Fibroblast of gingiva (primary cell): ENCODE results near the gene GALM.
"Not testable (repeated sequence)": the region's sequence is repeated elsewhere in the genome, so short reads cannot be mapped to it uniquely, and the experiment has no call there.

Experiments used
- DNase-seq: peaks from one replicate; pipeline ENCODE4 v3.0.0-alpha.2; 2011; ENCODE audit warnings: low read depth

Gene GALM

GRCh38 chr2:38665854-38666555, at the start of gene GALM:
TSS of gene GALM (plus strand) at chr2:38666114. CDS start at chr2:38666162, 48 bp downstream.
- peak; percentile 93 for DNase-seq

GRCh38 chr2:38617301-38617700, 48.6 kb upstream of the GALM start:
- DNase-seq = no peak

- peak; percentile 15 for DNase-seq
Observed at GRCh38 chr2:38619458-38620164, 46.3 kb upstream of the GALM start.

GRCh38 chr2:38620282-38620977, 45.5 kb upstream of the GALM start:
- DNase-seq = peak; percentile 92

GRCh38 chr2:38621018-38621417, 44.9 kb upstream of the GALM start:
- no peak for DNase-seq

GRCh38 chr2:38622210-38622609, 43.7 kb upstream of the GALM start:
- no peak for DNase-seq

- no peak for DNase-seq
Observed at GRCh38 chr2:38626326-38627035, 39.4 kb upstream of the GALM start.

GRCh38 chr2:38627391-38627790, 38.5 kb upstream of the GALM start:
- no peak for DNase-seq

GRCh38 chr2:38629684-38630083, 36.2 kb upstream of the GALM start:
- no peak for DNase-seq

- DNase-seq = no peak
Observed at GRCh38 chr2:38631976-38632375, 33.9 kb upstream of the GALM start.

- no peak for DNase-seq
Observed at GRCh38 chr2:38632980-38633379, 32.9 kb upstream of the GALM start.

GRCh38 chr2:38633895-38634294, 32.0 kb upstream of the GALM start:
- DNase-seq = no peak

GRCh38 chr2:38634684-38635083, 31.2 kb upstream of the GALM start:
- DNase-seq = no peak

- no peak for DNase-seq
Observed at GRCh38 chr2:38635139-38635538, 30.8 kb upstream of the GALM start.

- DNase-seq = no peak
Observed at GRCh38 chr2:38636069-38636468, 29.8 kb upstream of the GALM start.

GRCh38 chr2:38642373-38643017, 23.4 kb upstream of the GALM start:
- not testable (repeated sequence) for DNase-seq

GRCh38 chr2:38643021-38643671, 22.8 kb upstream of the GALM start:
- DNase-seq = no peak

GRCh38 chr2:38643683-38644511, 22.0 kb upstream of the GALM start:
- not testable (repeated sequence) for DNase-seq

- DNase-seq = no peak
Observed at GRCh38 chr2:38648107-38648761, 17.7 kb upstream of the GALM start.

GRCh38 chr2:38649176-38649728, 16.7 kb upstream of the GALM start:
- DNase-seq = no peak
